ENCODE data around the gene VTI1A. TPM values are rescaled to one million over a fixed set of nuclear protein-coding genes. Genes with fewer than 3 reads are reported as not detected.

VTI1A gene
- total RNA-seq, 1 donor from 2014 or later: 33.3 TPM

DNA sequence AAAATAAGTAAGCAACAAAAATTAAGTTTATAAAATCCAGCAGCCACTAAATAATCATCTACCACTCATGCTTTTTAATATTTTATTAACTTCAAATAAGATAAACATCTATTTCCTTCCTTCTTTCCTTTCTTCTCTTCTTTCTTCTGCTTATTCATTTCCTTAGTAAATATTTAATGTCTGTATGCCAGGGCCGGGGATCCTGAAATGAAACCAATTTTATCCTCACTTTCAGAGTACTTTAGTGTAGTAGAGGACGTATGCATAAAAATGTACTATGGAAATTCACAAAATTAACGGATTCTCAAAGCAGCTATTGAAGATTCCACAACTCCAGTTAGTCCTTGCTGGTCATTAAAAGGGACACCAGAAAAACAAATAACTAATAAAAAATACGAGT is 224.7 kb downstream of the VTI1A start:
- no peaks in the 10 kb centered on the region for H3K9me3 ChIP-seq (ENCODE audit: insufficient read depth, low read depth, low read length)
- Mint-ChIP-seq H3K9me3 (ENCODE audit: unreplicated experiment) (no peaks in the 10 kb centered on the region), H3K27me3 (ENCODE audit: low read depth, unreplicated experiment) (no peaks in the 10 kb centered on the region), H3K4me1 (ENCODE audit: low read depth, unreplicated experiment) (peaks cover 3% of the 10 kb centered on the region), H3K4me3 (ENCODE audit: unreplicated experiment) (no peak overlapping the region), H3K27ac (ENCODE audit: unreplicated experiment) (no peak overlapping the region), H3K36me3 (ENCODE audit: low read depth, unreplicated experiment) (peaks cover 8% of the 10 kb centered on the region)
- FAIRE-seq (no peak), DNase-seq (ENCODE audit: low read depth) (no peak)
- H2AFZ ChIP-seq (ENCODE audit: low read depth, low read length): no peak overlapping the region
- H3K4me3 ChIP-seq (ENCODE audit: insufficient read depth, low read depth, low read length): no peak overlapping the region
- no peaks in the 10 kb centered on the region for H3K27me3 ChIP-seq (ENCODE audit: insufficient read depth, low read length)
- H3K27ac ChIP-seq (ENCODE audit: low read depth, low read length): no peak overlapping the region
- TF ChIP-seq EZH2 (IDR thresholded peaks at IDR 0.05; ENCODE audit: insufficient read depth, low read length): no peak
- TF ChIP-seq, protein P1, sequence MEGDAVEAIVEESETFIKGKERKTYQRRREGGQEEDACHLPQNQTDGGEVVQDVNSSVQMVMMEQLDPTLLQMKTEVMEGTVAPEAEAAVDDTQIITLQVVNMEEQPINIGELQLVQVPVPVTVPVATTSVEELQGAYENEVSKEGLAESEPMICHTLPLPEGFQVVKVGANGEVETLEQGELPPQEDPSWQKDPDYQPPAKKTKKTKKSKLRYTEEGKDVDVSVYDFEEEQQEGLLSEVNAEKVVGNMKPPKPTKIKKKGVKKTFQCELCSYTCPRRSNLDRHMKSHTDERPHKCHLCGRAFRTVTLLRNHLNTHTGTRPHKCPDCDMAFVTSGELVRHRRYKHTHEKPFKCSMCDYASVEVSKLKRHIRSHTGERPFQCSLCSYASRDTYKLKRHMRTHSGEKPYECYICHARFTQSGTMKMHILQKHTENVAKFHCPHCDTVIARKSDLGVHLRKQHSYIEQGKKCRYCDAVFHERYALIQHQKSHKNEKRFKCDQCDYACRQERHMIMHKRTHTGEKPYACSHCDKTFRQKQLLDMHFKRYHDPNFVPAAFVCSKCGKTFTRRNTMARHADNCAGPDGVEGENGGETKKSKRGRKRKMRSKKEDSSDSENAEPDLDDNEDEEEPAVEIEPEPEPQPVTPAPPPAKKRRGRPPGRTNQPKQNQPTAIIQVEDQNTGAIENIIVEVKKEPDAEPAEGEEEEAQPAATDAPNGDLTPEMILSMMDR (IDR thresholded peaks at IDR 0.05; ENCODE audit: insufficient read depth, low read depth, low read length): no peak
- H3K79me2 ChIP-seq (ENCODE audit: insufficient read depth, low read length): no peaks in the 10 kb centered on the region
- no peaks in the 10 kb centered on the region for H4K20me1 ChIP-seq (ENCODE audit: insufficient read depth, low read length)
- no peak overlapping the region for H3K4me2 ChIP-seq (ENCODE audit: low read length)
- H3K4me1 ChIP-seq (ENCODE audit: insufficient read depth, low read length): no peaks in the 10 kb centered on the region
- H3K36me3 ChIP-seq (ENCODE audit: insufficient read depth, low read length): no peaks in the 10 kb centered on the region
- H3K9ac ChIP-seq (ENCODE audit: low read length): no peak overlapping the region

DNA sequence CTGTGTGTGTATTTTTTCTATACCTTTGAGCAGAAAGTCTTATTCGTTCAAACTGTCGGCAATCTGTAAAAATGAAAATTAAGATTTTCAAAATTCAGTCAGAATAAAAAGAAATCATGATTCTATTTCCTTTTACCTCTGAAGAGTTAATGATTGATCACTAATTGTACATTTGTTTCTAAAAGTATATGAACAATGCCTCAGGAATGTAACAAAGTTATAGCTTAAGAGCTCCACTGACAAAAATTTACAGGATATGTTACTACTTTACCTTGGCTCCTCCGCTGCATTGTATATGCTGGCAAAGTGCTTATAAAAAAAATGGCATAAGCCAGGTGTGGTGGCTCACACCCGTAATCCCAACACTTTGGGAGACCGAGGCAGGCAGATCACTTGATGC is 225.7 kb downstream of the VTI1A start:
- peaks cover 5% of the 10 kb centered on the region for H3K36me3 Mint-ChIP-seq (ENCODE audit: low read depth, unreplicated experiment)
- H3K27me3 Mint-ChIP-seq (ENCODE audit: low read depth, unreplicated experiment): no peaks in the 10 kb centered on the region
- Histone ChIP-seq H2AFZ (ENCODE audit: low read depth, low read length) (no peak overlapping the region), H3K36me3 (ENCODE audit: insufficient read depth, low read length) (peaks cover 3% of the 10 kb centered on the region), H3K9ac (ENCODE audit: low read length) (no peak overlapping the region), H4K20me1 (ENCODE audit: insufficient read depth, low read length) (no peaks in the 10 kb centered on the region), H3K4me2 (ENCODE audit: low read length) (no peak overlapping the region), H3K27ac (ENCODE audit: low read depth, low read length) (no peak overlapping the region), H3K27me3 (ENCODE audit: insufficient read depth, low read length) (no peaks in the 10 kb centered on the region), H3K9me3 (ENCODE audit: insufficient read depth, low read depth, low read length) (no peaks in the 10 kb centered on the region), H3K79me2 (ENCODE audit: insufficient read depth, low read length) (no peaks in the 10 kb centered on the region), H3K4me1 (ENCODE audit: insufficient read depth, low read length) (no peaks in the 10 kb centered on the region), H3K4me3 (ENCODE audit: insufficient read depth, low read depth, low read length) (no peak overlapping the region)
- H3K4me1 Mint-ChIP-seq (ENCODE audit: low read depth, unreplicated experiment): peaks cover 3% of the 10 kb centered on the region
- no peak overlapping the region for H3K4me3 Mint-ChIP-seq (ENCODE audit: unreplicated experiment)
- no peaks in the 10 kb centered on the region for H3K9me3 Mint-ChIP-seq (ENCODE audit: unreplicated experiment)
- no peak for TF ChIP-seq EZH2 (IDR thresholded peaks at IDR 0.05; ENCODE audit: insufficient read depth, low read length)
- TF ChIP-seq, protein P1 (IDR thresholded peaks at IDR 0.05; ENCODE audit: insufficient read depth, low read depth, low read length): no peak
- FAIRE-seq (no peak), DNase-seq (ENCODE audit: low read depth) (no peak)
- no peak overlapping the region for H3K27ac Mint-ChIP-seq (ENCODE audit: unreplicated experiment)

DNA sequence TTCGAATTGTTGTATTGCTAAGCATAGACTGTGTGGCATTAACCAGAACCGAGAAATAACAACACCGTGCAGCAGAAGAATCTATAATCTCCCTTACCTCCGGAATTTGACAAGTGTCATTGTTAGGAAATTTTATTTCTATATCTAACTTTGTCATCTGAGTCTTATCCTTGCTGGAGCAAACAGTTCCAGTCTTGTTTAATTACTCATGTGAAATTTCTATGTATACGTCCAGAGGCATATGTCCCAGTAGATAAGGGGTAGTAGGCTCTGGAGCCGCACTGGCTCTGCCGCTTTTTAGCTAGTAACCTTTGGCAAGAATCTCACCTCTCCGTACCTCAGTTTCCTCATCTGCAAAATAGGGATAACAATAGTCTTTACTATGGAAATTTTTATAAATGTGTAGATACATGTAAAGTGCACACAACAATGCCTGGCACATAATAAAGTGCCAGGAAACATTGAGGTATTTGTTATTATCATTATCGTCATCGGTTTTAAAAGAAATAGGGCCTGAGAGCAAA is 228.6 kb downstream of the VTI1A start:
- TF ChIP-seq, protein P1 (IDR thresholded peaks at IDR 0.05; ENCODE audit: insufficient read depth, low read depth, low read length): no peak
- TF ChIP-seq EZH2 (IDR thresholded peaks at IDR 0.05; ENCODE audit: insufficient read depth, low read length): no peak
- H3K9me3 Mint-ChIP-seq (ENCODE audit: unreplicated experiment): no peaks in the 10 kb centered on the region
- Histone ChIP-seq H3K9me3 (ENCODE audit: insufficient read depth, low read depth, low read length) (no peaks in the 10 kb centered on the region), H3K4me1 (ENCODE audit: insufficient read depth, low read length) (no peaks in the 10 kb centered on the region), H3K4me2 (ENCODE audit: low read length) (no peak overlapping the region), H3K27ac (ENCODE audit: low read depth, low read length) (no peak overlapping the region), H3K4me3 (ENCODE audit: insufficient read depth, low read depth, low read length) (no peak overlapping the region), H4K20me1 (ENCODE audit: insufficient read depth, low read length) (no peaks in the 10 kb centered on the region), H3K27me3 (ENCODE audit: insufficient read depth, low read length) (no peaks in the 10 kb centered on the region), H3K9ac (ENCODE audit: low read length) (no peak overlapping the region), H3K36me3 (ENCODE audit: insufficient read depth, low read length) (peaks cover 4% of the 10 kb centered on the region), H3K79me2 (ENCODE audit: insufficient read depth, low read length) (no peaks in the 10 kb centered on the region), H2AFZ (ENCODE audit: low read depth, low read length) (no peak overlapping the region)
- H3K27me3 Mint-ChIP-seq (ENCODE audit: low read depth, unreplicated experiment): no peaks in the 10 kb centered on the region
- no peak overlapping the region for H3K4me3 Mint-ChIP-seq (ENCODE audit: unreplicated experiment)
- FAIRE-seq (no peak), DNase-seq (ENCODE audit: low read depth) (no peak)
- H3K27ac Mint-ChIP-seq (ENCODE audit: unreplicated experiment): no peak overlapping the region
- H3K4me1 Mint-ChIP-seq (ENCODE audit: low read depth, unreplicated experiment): peaks cover 3% of the 10 kb centered on the region
- H3K36me3 Mint-ChIP-seq (ENCODE audit: low read depth, unreplicated experiment): no peaks in the 10 kb centered on the region

Measured in astrocyte (in vitro differentiated cells and primary cell).